BLaER1 (cell line): ENCODE results near the gene BRI3BP.
"Not testable (repeated sequence)": the region's sequence is repeated elsewhere in the genome, so short reads cannot be mapped to it uniquely, and the experiment has no call there.

Experiments used
- H3K27ac ChIP-seq: shearing (Covaris generic); formaldehyde crosslinking; 2 replicates; pipeline ENCODE4 v1.8.1; 2022
- H3K27me3 ChIP-seq: shearing (Covaris generic); formaldehyde crosslinking; 2 replicates; pipeline ENCODE4 v1.8.1; 2022
- H3K36me3 ChIP-seq: shearing (Covaris generic); formaldehyde crosslinking; 2 replicates; pipeline ENCODE4 v1.8.1; 2022
- H3K4me1 ChIP-seq: shearing (Covaris generic); formaldehyde crosslinking; 2 replicates; pipeline ENCODE4 v1.8.1; 2022
- H3K4me2 ChIP-seq: shearing (Covaris generic); formaldehyde crosslinking; 2 replicates; pipeline ENCODE4 v1.8.1; 2022
- H3K4me3 ChIP-seq: shearing (Covaris generic); formaldehyde crosslinking; 2 replicates; pipeline ENCODE4 v1.8.1; 2022
- H3K9ac ChIP-seq: shearing (Covaris generic); formaldehyde crosslinking; 2 replicates; pipeline ENCODE4 v1.8.1; 2022
- H3K9me3 ChIP-seq: shearing (Covaris generic); formaldehyde crosslinking; 2 replicates; pipeline ENCODE4 v1.8.1; 2022
- H4K20me1 ChIP-seq: shearing (Covaris generic); formaldehyde crosslinking; 2 replicates; pipeline ENCODE4 v1.8.1; 2022
- Cebpa-rat ChIP-seq: shearing (Covaris generic); IDR thresholded peaks from 2 replicates; pipeline ENCODE4 v1.8.1; 2022

The BRI3BP gene

GRCh38 chr12:125070112-125070511, 76.7 kb downstream of the BRI3BP start:
- Histone ChIP-seq H4K20me1 (peaks cover 38% of the 10 kb centered on the region), H3K27ac (no peak overlapping the region)
- no peak for TF ChIP-seq Cebpa-rat

GRCh38 chr12:125070661-125071390, 77.4 kb downstream of the BRI3BP start:
- Histone ChIP-seq H3K9me3 (no peaks in the 10 kb centered on the region), H3K27me3 (no peaks in the 10 kb centered on the region), H3K27ac (no peak overlapping the region), H3K9ac (no peak overlapping the region), H4K20me1 (peaks cover 38% of the 10 kb centered on the region), H3K4me2 (no peak overlapping the region), H3K4me1 (peaks cover 21% of the 10 kb centered on the region), H3K4me3 (no peak overlapping the region), H3K36me3 (peaks cover 40% of the 10 kb centered on the region)
- no peak for TF ChIP-seq Cebpa-rat

More at GRCh38 chr12:125070112-125070511, 76.7 kb downstream of the BRI3BP start:
- Histone ChIP-seq H3K4me2 (no peak overlapping the region), H3K36me3 (peaks cover 35% of the 10 kb centered on the region), H3K4me1 (peaks cover 24% of the 10 kb centered on the region), H3K9ac (no peak overlapping the region), H3K4me3 (no peak overlapping the region), H3K9me3 (no peaks in the 10 kb centered on the region), H3K27me3 (no peaks in the 10 kb centered on the region)

- Histone ChIP-seq H3K9me3 (no peaks in the 10 kb centered on the region), H3K27ac (no peak overlapping the region), H3K27me3 (no peaks in the 10 kb centered on the region), H3K4me1 (peaks cover 14% of the 10 kb centered on the region), H3K4me3 (no peak overlapping the region), H3K9ac (no peak overlapping the region), H4K20me1 (peaks cover 37% of the 10 kb centered on the region), H3K36me3 (peaks cover 46% of the 10 kb centered on the region), H3K4me2 (no peak overlapping the region)
- no peak for TF ChIP-seq Cebpa-rat
These were observed 78.0 kb downstream of the BRI3BP start for GRCh38 chr12:125071456-125071855.

- no peak overlapping the region for H3K27ac ChIP-seq
- H4K20me1 ChIP-seq = peaks cover 28% of the 10 kb centered on the region
- 0 out of 2 replicates have a peak, but pooled peaks cover 6% of the 10 kb centered on the region for H3K4me1 ChIP-seq
- no peaks in the 10 kb centered on the region for H3K27me3 ChIP-seq
- peaks cover 57% of the 10 kb centered on the region for H3K36me3 ChIP-seq
- H3K9me3 ChIP-seq = no peaks in the 10 kb centered on the region
- no peak overlapping the region for H3K4me3 ChIP-seq
- no peak for TF ChIP-seq Cebpa-rat
- no peak overlapping the region for H3K9ac ChIP-seq
- no peak overlapping the region for H3K4me2 ChIP-seq
These were observed 79.1 kb downstream of the BRI3BP start for GRCh38 chr12:125072496-125072895.

- H3K27ac ChIP-seq, H3K9ac ChIP-seq, H3K9me3 ChIP-seq, H3K4me1 ChIP-seq, H3K27me3 ChIP-seq, H3K4me2 ChIP-seq, H3K4me3 ChIP-seq: not testable (repeated sequence)
- Histone ChIP-seq H4K20me1 (peaks cover 23% of the 10 kb centered on the region), H3K36me3 (peaks cover 72% of the 10 kb centered on the region)
These were observed 80.8 kb downstream of the BRI3BP start for GRCh38 chr12:125074294-125074693.

GRCh38 chr12:125076103-125076502, 82.7 kb downstream of the BRI3BP start:
- Histone ChIP-seq H3K4me1 (peaks cover 9% of the 10 kb centered on the region), H3K4me2 (no peak overlapping the region), H3K27me3 (no peaks in the 10 kb centered on the region), H3K9me3 (no peaks in the 10 kb centered on the region), H3K36me3 (peaks cover 65% of the 10 kb centered on the region), H3K4me3 (no peak overlapping the region), H3K9ac (no peak overlapping the region), H4K20me1 (peaks cover 6% of the 10 kb centered on the region), H3K27ac (no peak overlapping the region)
- no peak for TF ChIP-seq Cebpa-rat

GRCh38 chr12:125079084-125079483, 85.6 kb downstream of the BRI3BP start:
- Histone ChIP-seq H3K9me3 (no peaks in the 10 kb centered on the region), H4K20me1 (no peaks in the 10 kb centered on the region), H3K27me3 (no peaks in the 10 kb centered on the region), H3K4me1 (peaks cover 15% of the 10 kb centered on the region), H3K4me3 (no peak overlapping the region), H3K9ac (no peak overlapping the region), H3K36me3 (peaks cover 79% of the 10 kb centered on the region), H3K27ac (no peak overlapping the region), H3K4me2 (no peak overlapping the region)
- no peak for TF ChIP-seq Cebpa-rat

GRCh38 chr12:125079648-125080645, 86.5 kb downstream of the BRI3BP start:
- Histone ChIP-seq H3K36me3 (peaks cover 78% of the 10 kb centered on the region), H3K27me3 (no peaks in the 10 kb centered on the region), H3K27ac (no peak overlapping the region), H3K4me2 (no peak overlapping the region), H3K9me3 (no peaks in the 10 kb centered on the region), H3K4me1 (peaks cover 15% of the 10 kb centered on the region), H3K9ac (no peak overlapping the region), H3K4me3 (no peak overlapping the region), H4K20me1 (no peaks in the 10 kb centered on the region)
- TF ChIP-seq Cebpa-rat = no peak
